Esophagus muscularis mucosa (tissue), 4 donors: ENCODE measurements around the gene TEAD3. TPM values are rescaled to one million over a fixed set of nuclear protein-coding genes. Genes with fewer than 3 reads are reported as not detected.

Experiments used
- DNase-seq: peaks from one replicate; pipeline ENCODE4 v3.0.0-alpha.2; 2017; ENCODE audit errors: extremely low spot score
- H3K27ac ChIP-seq, 4 donors: fragments of 200-600 bp; sonication (generic); replicated peaks in 1 of 4; 1 replicate in 3 of 4; 2 replicates in 1 of 4; pipeline ENCODE4 v1.5.1; 2016 to 2019; ENCODE audit warnings: mild to moderate bottlenecking in 1 of 4
- H3K27me3 ChIP-seq, 4 donors: fragments of 200-600 bp; sonication (generic); one replicate each; pipeline versions ENCODE4 v1.5.1 to v1.6.0; 2016 to 2019
- H3K36me3 ChIP-seq, 4 donors: fragments of 200-600 bp; sonication (generic); one replicate each; pipeline ENCODE4 v1.5.1; 2016 to 2019
- H3K4me1 ChIP-seq, 4 donors: fragments of 200-600 bp; sonication (generic); one replicate each; pipeline ENCODE4 v1.5.1; 2016 to 2019
- H3K4me3 ChIP-seq, 4 donors: fragments of 200-600 bp; sonication (generic); 1 replicate in 2 of 4; 2 replicates in 2 of 4; pipeline ENCODE4 v1.5.1; 2016 to 2019; ENCODE audit warnings: mild to moderate bottlenecking in 4 of 4, moderate library complexity in 1 of 4
- H3K9me3 ChIP-seq, 4 donors: fragments of 200-600 bp; sonication (generic); 1 replicate in 3 of 4; 2 replicates in 1 of 4; pipeline ENCODE4 v1.5.1; 2016 to 2019
- CTCF ChIP-seq, 3 experiments: fragments of 200-600 bp in 2 of 3; fragments of 450-650 bp in 1 of 3; sonication (generic) in 2 of 3; IDR thresholded peaks; one replicate each; pipeline ENCODE4 v1.5.1; 2017 to 2019; ENCODE audit warnings: antibody characterized with exemption in 3 of 3, mild to moderate bottlenecking in 2 of 3, moderate library complexity in 1 of 3
- EP300 ChIP-seq: sonication (generic); formaldehyde crosslinking; IDR thresholded peaks from one replicate; pipeline ENCODE4 v1.6.1; 2017; ENCODE audit warnings: antibody characterized with exemption
- POLR2A ChIP-seq: fragments of 450-650 bp; IDR thresholded peaks from one replicate; pipeline ENCODE4 v1.6.1; 2017; ENCODE audit warnings: antibody characterized with exemption, moderate library complexity, mild to moderate bottlenecking, low read depth
- POLR2AphosphoS5 ChIP-seq, 2 donors: sonication (generic); formaldehyde crosslinking; IDR thresholded peaks; one replicate each; pipeline ENCODE4 v1.6.1; 2017; ENCODE audit warnings: antibody characterized with exemption in 2 of 2
- WGBS: methylation state at CpG from one replicate; pipeline ENCODE4 v1.1.5; 2018; 5-methylcytosine and 5-hydroxymethylcytosine counted together
- intact Hi-C: fragments of 100-400 bp; cut with DNase I; formaldehyde crosslinking; loops from one replicate; pipeline ENCODE4 v1.15.1; 2023
- small RNA-seq, 3 donors: library from RNA; depleted of rRNA; stranded (forward); fragments of <200 nt; gene quantifications; one replicate each; pipeline ENCODE3, GENCODE V24; 2016
- total RNA-seq, 4 donors: library from RNA; depleted of rRNA; stranded (reverse); fragments of >200 nt; gene quantifications; one replicate each; pipeline versions ENCODE4 v1.1.0 to v1.2.1, GENCODE V29; 2016

Gene TEAD3
- total RNA-seq, 4 donors from 2014 or later: 71.4 to 123 (median 78.5) TPM

GRCh38 chr6:35428421-35429149 is 68.3 kb downstream of the TEAD3 start:
- peaks cover 0 to 16% (median 8%) of the 10 kb centered on the region in 4 donors for H3K4me1 ChIP-seq
- WGBS: 84% methylated on average over 10 of the region's 10 CpGs
- no peak overlapping the region for H3K27ac ChIP-seq
- H3K36me3 ChIP-seq: peaks cover 15 to 41% (median 40%) of the 10 kb centered on the region in 4 donors
- TF ChIP-seq POLR2A (no peak), CTCF (IDR thresholded peaks at IDR 0.05) (no peak), EP300 (no peak), POLR2AphosphoS5 (IDR thresholded peaks at IDR 0.05) (no peak)
- H3K27me3 ChIP-seq: no peaks in the 10 kb centered on the region
- intact Hi-C loops: no loop called here
- DNase-seq: no peak
- no peak overlapping the region for H3K4me3 ChIP-seq
- H3K9me3 ChIP-seq: peaks cover 0 to 13% (median 12%) of the 10 kb centered on the region in 4 donors

GRCh38 chr6:35427851-35428321 is 69.0 kb downstream of the TEAD3 start:
- no peaks in the 10 kb centered on the region for H3K27me3 ChIP-seq
- peaks cover 0 to 13% (median 12%) of the 10 kb centered on the region in 4 donors for H3K9me3 ChIP-seq
- intact Hi-C loops: no loop called here
- H3K4me1 ChIP-seq: peaks cover 0 to 16% (median 8%) of the 10 kb centered on the region in 4 donors
- H3K27ac ChIP-seq: no peak overlapping the region
- DNase-seq: no peak
- H3K4me3 ChIP-seq: no peak overlapping the region
- TF ChIP-seq POLR2AphosphoS5 (IDR thresholded peaks at IDR 0.05): no peak
- 56% methylated on average over 9 of the region's 9 CpGs for WGBS
- peaks cover 15 to 46% (median 40%) of the 10 kb centered on the region in 4 donors for H3K36me3 ChIP-seq

- H3K4me1 ChIP-seq: peaks cover 0 to 16% (median 8%) of the 10 kb centered on the region in 4 donors
- no peak for DNase-seq
- no peak overlapping the region for H3K27ac ChIP-seq
- H3K36me3 ChIP-seq: peaks cover 16 to 48% (median 43%) of the 10 kb centered on the region in 4 donors
- peaks cover 0 to 13% (median 12%) of the 10 kb centered on the region in 4 donors for H3K9me3 ChIP-seq
- no peaks in the 10 kb centered on the region for H3K27me3 ChIP-seq
- no peak for TF ChIP-seq POLR2A
- no peak overlapping the region for H3K4me3 ChIP-seq
- WGBS: 94% methylated on average over 3 of the region's 5 CpGs
- intact Hi-C loops: no loop called here
Observed at GRCh38 chr6:35427435-35427834, 69.4 kb downstream of the TEAD3 start.

- H3K27ac ChIP-seq: no peak overlapping the region
- H3K36me3 ChIP-seq: peaks cover 26 to 60% (median 53%) of the 10 kb centered on the region in 4 donors
- DNase-seq: no peak
- TF ChIP-seq EP300 (no peak), POLR2A (no peak), CTCF (IDR thresholded peaks at IDR 0.05) (no peak), POLR2AphosphoS5 (IDR thresholded peaks at IDR 0.05) (no peak)
- WGBS: 77% methylated on average over 8 of the region's 8 CpGs
- H3K4me3 ChIP-seq: no peak overlapping the region
- H3K27me3 ChIP-seq: no peaks in the 10 kb centered on the region
- intact Hi-C loops: no loop called here
- H3K4me1 ChIP-seq: peaks cover 0 to 16% (median 8%) of the 10 kb centered on the region in 4 donors
- H3K9me3 ChIP-seq: peaks cover 0 to 13% (median 12%) of the 10 kb centered on the region in 4 donors
Observed at GRCh38 chr6:35426074-35426473, 70.8 kb downstream of the TEAD3 start.

GRCh38 chr6:35425284-35425683 is 71.6 kb downstream of the TEAD3 start:
- H3K4me1 ChIP-seq: peaks cover 0 to 16% (median 8%) of the 10 kb centered on the region in 4 donors
- WGBS: 61% methylated on average over 3 of the region's 3 CpGs
- H3K36me3 ChIP-seq: peaks cover 26 to 62% (median 54%) of the 10 kb centered on the region in 4 donors
- H3K9me3 ChIP-seq: peaks cover 0 to 13% (median 12%) of the 10 kb centered on the region in 4 donors
- no peak for DNase-seq
- intact Hi-C loops: no loop called here
- no peak overlapping the region for H3K4me3 ChIP-seq
- TF ChIP-seq POLR2AphosphoS5 (IDR thresholded peaks at IDR 0.05): no peak
- TF ChIP-seq POLR2A: no peak
- H3K27ac ChIP-seq: no peak overlapping the region
- H3K27me3 ChIP-seq: no peaks in the 10 kb centered on the region

Small RNA genes lying within 50 kb of the gene (small RNA-seq; reads per million reads assigned to genes)
- gene MIR7111: 0 to 0.51 (median 0) reads per million in 3 donors

Other genes starting within 250 kb of the TEAD3 start
- 10 to 100 TPM; 33.2 to 47.0 (median 36.2) TPM for gene ZNF76, start 237.3 kb downstream of the TEAD3 start, total RNA-seq
- 1 to 10 TPM; 2.5 to 4.7 (median 3.6) TPM for gene DEF6, start 199.3 kb downstream of the TEAD3 start, total RNA-seq
- 10 to 100 TPM; 10.8 to 22.4 (median 16.0) TPM for gene PPARD, start 154.5 kb downstream of the TEAD3 start, total RNA-seq
- 1 to 10 TPM; 1.7 to 6.3 (median 5.0) TPM for gene FANCE, start 44.7 kb downstream of the TEAD3 start, total RNA-seq
- 1,000 to 10,000 TPM; 1,484 to 1,840 (median 1,566) TPM for gene RPL10A, start 28.7 kb downstream of the TEAD3 start, total RNA-seq
- 1 to 10 TPM in 1 of 4 donors, not detected in 3; 1.2 TPM for gene TULP1, start 15.8 kb upstream of the TEAD3 start, total RNA-seq
- 100 to 1,000 TPM; 477 to 689 (median 593) TPM for gene FKBP5, start 191.8 kb upstream of the TEAD3 start, total RNA-seq
- 1 to 10 TPM in 1 of 4 donors, under 1 TPM in 2, not detected in 1; 0.50 to 1.0 (median 0.83) TPM for gene ARMC12, start 240.0 kb upstream of the TEAD3 start, total RNA-seq